Prostate gland (tissue), 2 donors: Measurements from ENCODE around the gene AMDHD2. TPM values are rescaled to one million over a fixed set of nuclear protein-coding genes. Genes with fewer than 3 reads are reported as not detected.

ENCODE experiments used
- microRNA counts, 2 donors: library from miRNA; unstranded; fragments of <30 nt; microRNA quantifications; one replicate each; lab custom pipeline; 2016 to 2017
- microRNA-seq: library from miRNA; unstranded; fragments of <30 nt; microRNA quantifications from one replicate; pipeline ENCODE4, GENCODE V29; 2016
- small RNA-seq, 2 donors: library from RNA; depleted of rRNA; stranded (forward); fragments of <200 nt; gene quantifications; one replicate each; pipeline ENCODE3, GENCODE V24; 2016
- total RNA-seq, 2 donors: library from RNA; depleted of rRNA; stranded (reverse); fragments of >200 nt; gene quantifications; one replicate each; pipeline ENCODE4 v1.1.0, GENCODE V29; 2016

The AMDHD2 gene
- total RNA-seq, 2 donors from 2014 or later, result 41.4 to 78.1 TPM

MicroRNA genes within 50 kb of the gene (microRNA counts, 767-probe panel; counts per million panel counts)
- microRNA hsa-miR-3178 (lab: Ali Mortazavi, UCI), result 0 to 431 counts per million in 2 donors

Small RNA genes lying within 50 kb of the gene (microRNA-seq; reads per million reads assigned to microRNA genes)
- not detected for gene MIR3178

Small RNA genes lying within 50 kb of the gene (small RNA-seq; reads per million reads assigned to genes)
- gene AC093525.1 (0 reads per million in 2 donors), gene MIR3178 (0 to 0.19 reads per million in 2 donors)

Other genes starting within 250 kb of the AMDHD2 start
- 10 to 100 TPM in 1 of 2 donors, 1 to 10 TPM in 1; 8.2 to 24.7 TPM for gene ABCA3, start 179.6 kb upstream of the AMDHD2 start, total RNA-seq
- gene CCNF, start 90.9 kb upstream of the AMDHD2 start, total RNA-seq, result 1 to 10 TPM; 7.3 to 8.0 TPM
- 10 to 100 TPM in 1 of 2 donors, 1 to 10 TPM in 1; 3.0 to 12.1 TPM for gene TEDC2, start 60.3 kb upstream of the AMDHD2 start, total RNA-seq
- gene NTN3, start 49.1 kb upstream of the AMDHD2 start, total RNA-seq, result 1 to 10 TPM in 1 of 2 donors, not detected in 1; 1.4 TPM
- 10 to 100 TPM; 22.4 to 26.2 TPM for gene TBC1D24, start 45.2 kb upstream of the AMDHD2 start, total RNA-seq
- 100 to 1,000 TPM; 114 to 164 TPM for gene ATP6V0C, start 6.4 kb upstream of the AMDHD2 start, total RNA-seq
- 1 to 10 TPM; 1.3 to 8.1 TPM for gene CEMP1, start 11.0 kb downstream of the AMDHD2 start, total RNA-seq
- 10 to 100 TPM; 33.1 to 73.2 TPM for gene PDPK1, start 17.6 kb downstream of the AMDHD2 start, total RNA-seq
- gene KCTD5, start 162.2 kb downstream of the AMDHD2 start, total RNA-seq, result 10 to 100 TPM; 24.1 to 55.0 TPM
- 1 to 10 TPM; 1.9 to 6.9 TPM for gene PRSS27, start 199.9 kb downstream of the AMDHD2 start, total RNA-seq
- 100 to 1,000 TPM; 287 to 714 TPM for gene SRRM2, start 232.3 kb downstream of the AMDHD2 start, total RNA-seq